H9 (cell line): ENCODE results near the gene EFCAB10. TPM values are rescaled to one million over a fixed set of nuclear protein-coding genes. Genes with fewer than 3 reads are reported as not detected.

Experiments used
- DNase-seq: peaks from one replicate; pipeline ENCODE4 v3.0.0-alpha.2; 2017
- H2AFZ ChIP-seq: one replicate; pipeline ENCODE4 v1.6.1; 2013; ENCODE audit warnings: mild to moderate bottlenecking, low read length, control low read depth, moderate library complexity
- H2AK5ac ChIP-seq: 2 replicates; pipeline ENCODE4 v1.6.1; 2013; ENCODE audit warnings: low read length, control low read depth, mixed read lengths; ENCODE audit not compliant: insufficient read length
- H2BK120ac ChIP-seq: one replicate; pipeline ENCODE4 v1.6.1; 2013; ENCODE audit warnings: low read depth, mild to moderate bottlenecking, low read length, control low read depth, inconsistent platforms; ENCODE audit not compliant: poor library complexity, severe bottlenecking
- H2BK12ac ChIP-seq: 2 replicates; pipeline ENCODE4 v1.6.1; 2013; ENCODE audit warnings: low read length, control low read depth, mixed read lengths, low read depth; ENCODE audit not compliant: insufficient read length
- H2BK15ac ChIP-seq: 2 replicates; pipeline ENCODE4 v1.6.1; 2013; ENCODE audit warnings: low read depth, low read length, control low read depth
- H2BK20ac ChIP-seq: one replicate; pipeline ENCODE4 v1.6.1; 2013; ENCODE audit warnings: low read depth, mild to moderate bottlenecking, low read length, control low read depth, inconsistent platforms; ENCODE audit not compliant: poor library complexity, severe bottlenecking
- H2BK5ac ChIP-seq: 2 replicates; pipeline ENCODE4 v1.6.1; 2013; ENCODE audit warnings: low read length, control low read depth, mixed read lengths; ENCODE audit not compliant: insufficient read length
- H3K14ac ChIP-seq: 2 replicates; pipeline ENCODE4 v1.6.1; 2013; ENCODE audit warnings: low read length, control low read depth; ENCODE audit not compliant: insufficient read depth
- H3K18ac ChIP-seq: 2 replicates; pipeline ENCODE4 v1.6.1; 2013; ENCODE audit warnings: low read depth, mild to moderate bottlenecking, mixed read lengths, low read length, control low read depth; ENCODE audit not compliant: insufficient read length
- H3K23ac ChIP-seq: 2 replicates; pipeline ENCODE4 v1.6.1; 2013; ENCODE audit warnings: low read length, control low read depth, mixed read lengths, low read depth; ENCODE audit not compliant: insufficient read length
- H3K23me2 ChIP-seq: 2 replicates; pipeline ENCODE4 v1.6.1; 2013; ENCODE audit warnings: low read depth, mild to moderate bottlenecking, mixed read lengths, low read length, control low read depth; ENCODE audit not compliant: insufficient read length, poor library complexity, severe bottlenecking
- H3K27ac ChIP-seq: 2 replicates; pipeline ENCODE4 v1.5.1; 2013; ENCODE audit warnings: low read length, control low read depth, mixed read lengths, low read depth; ENCODE audit not compliant: insufficient read length
- H3K27me3 ChIP-seq: 2 replicates; pipeline ENCODE4 v1.6.1; 2013; ENCODE audit warnings: low read length, control low read depth, inconsistent platforms; ENCODE audit not compliant: insufficient read depth
- H3K4ac ChIP-seq: 2 replicates; pipeline ENCODE4 v1.6.1; 2013; ENCODE audit warnings: low read depth, mild to moderate bottlenecking, control low read depth, inconsistent platforms, low read length, moderate library complexity
- H3K4me1 ChIP-seq: 2 replicates; pipeline ENCODE4 v1.6.1; 2013; ENCODE audit warnings: low read length, control low read depth, inconsistent platforms; ENCODE audit not compliant: insufficient read depth
- H3K4me2 ChIP-seq: 2 replicates; pipeline ENCODE4 v1.6.1; 2013; ENCODE audit warnings: low read length, control low read depth, mixed read lengths; ENCODE audit not compliant: insufficient read length, insufficient read depth
- H3K56ac ChIP-seq: 2 replicates; pipeline ENCODE4 v1.6.1; 2013; ENCODE audit warnings: low read depth, mild to moderate bottlenecking, mixed read lengths, low read length, control low read depth; ENCODE audit not compliant: insufficient read length
- H3K79me1 ChIP-seq: 2 replicates; pipeline ENCODE4 v1.6.1; 2013; ENCODE audit warnings: low read depth, mild to moderate bottlenecking, moderate library complexity, low read length, control low read depth, inconsistent platforms; ENCODE audit not compliant: insufficient read depth, poor library complexity, severe bottlenecking
- H3K79me2 ChIP-seq: 2 replicates; pipeline ENCODE4 v1.6.1; 2013; ENCODE audit warnings: low read length, control low read depth, inconsistent platforms; ENCODE audit not compliant: insufficient read depth
- H3K9ac ChIP-seq: 2 replicates; pipeline ENCODE4 v1.6.1; 2013; ENCODE audit warnings: low read length, control low read depth, mixed read lengths; ENCODE audit not compliant: insufficient read length; ENCODE audit errors: extremely low read depth
- H3K9me3 ChIP-seq: one replicate; pipeline ENCODE4 v1.6.1; 2013; ENCODE audit warnings: low read depth, low read length, inconsistent platforms; ENCODE audit not compliant: control insufficient read depth
- H3T11ph ChIP-seq: one replicate; pipeline ENCODE4 v1.6.1; 2013; ENCODE audit warnings: mild to moderate bottlenecking, low read length, control low read depth, inconsistent platforms
- H4K20me1 ChIP-seq: one replicate; pipeline ENCODE4 v1.6.1; 2013; ENCODE audit not compliant: control insufficient read depth, insufficient read length, insufficient read depth
- H4K5ac ChIP-seq: 2 replicates; pipeline ENCODE4 v1.6.1; 2013; ENCODE audit warnings: low read depth, mild to moderate bottlenecking, mixed read lengths, low read length, control low read depth; ENCODE audit not compliant: insufficient read length
- H4K8ac ChIP-seq: replicated peaks from 2 replicates; pipeline ENCODE4 v1.6.1; 2013; ENCODE audit warnings: low read length, control low read depth, mixed read lengths, low read depth; ENCODE audit not compliant: insufficient read length
- H4K91ac ChIP-seq: 2 replicates; pipeline ENCODE4 v1.6.1; 2013; ENCODE audit warnings: low read depth, mild to moderate bottlenecking, moderate library complexity, mixed read lengths, low read length, control low read depth; ENCODE audit not compliant: insufficient read length
- H3K27ac Mint-ChIP-seq, 3 experiments: 2 replicates in 2 of 3; 3 replicates in 1 of 3; pipeline ENCODE4 v1.8.0; 2020 to 2021; ENCODE audit warnings: mixed read lengths in 3 of 3, mild to moderate bottlenecking in 1 of 3, moderate library complexity in 1 of 3
- H3K27me3 Mint-ChIP-seq: 2 replicates; pipeline ENCODE4 v1.8.0; 2021; ENCODE audit warnings: low read depth, mild to moderate bottlenecking, moderate library complexity, mixed read lengths
- H3K36me3 Mint-ChIP-seq, 3 experiments: 2 replicates in 2 of 3; 3 replicates in 1 of 3; pipeline ENCODE4 v1.8.0; 2020 to 2021; ENCODE audit warnings: low read depth in 3 of 3, mixed read lengths in 3 of 3; ENCODE audit not compliant: insufficient read depth in 1 of 3
- H3K4me1 Mint-ChIP-seq, 2 experiments: 2 replicates each; pipeline ENCODE4 v1.8.0; 2020; ENCODE audit warnings: mixed read lengths in 2 of 2
- H3K4me3 Mint-ChIP-seq, 2 experiments: 2 replicates in 1 of 2; 3 replicates in 1 of 2; pipeline ENCODE4 v1.8.0; 2020 to 2021; ENCODE audit warnings: mild to moderate bottlenecking in 2 of 2, mixed read lengths in 2 of 2, moderate library complexity in 1 of 2
- H3K9me3 Mint-ChIP-seq, 2 experiments: 2 replicates in 1 of 2; 3 replicates in 1 of 2; pipeline ENCODE4 v1.8.0; 2020; ENCODE audit warnings: mild to moderate bottlenecking in 2 of 2, mixed read lengths in 2 of 2, moderate library complexity in 1 of 2
- total RNA-seq: library from RNA; stranded (reverse); gene quantifications from 2 replicates; pipeline ENCODE4 v1.2.1, GENCODE V29; 2021
- TF ChIP-seq, protein P1 (sequence below): fragments of 200-600 bp; sonication (generic); conservative IDR thresholded peaks from 3 replicates; pipeline ENCODE4 v1.8.0; 2021; ENCODE audit warnings: antibody characterized with exemption, mild to moderate bottlenecking

EFCAB10 gene
- total RNA-seq, 1 experiment from 2014 or later: 1.5 TPM

- Histone ChIP-seq H2AK5ac (no peak overlapping the region), H3K23me2 (no peaks in the 10 kb centered on the region), H3K4me1 (no peaks in the 10 kb centered on the region), H4K20me1 (no peaks in the 10 kb centered on the region), H4K8ac (no peak overlapping the region), H2BK20ac (no peak overlapping the region), H3K27ac (no peak overlapping the region), H3K4ac (no peak overlapping the region), H3K18ac (no peak overlapping the region), H2BK120ac (no peak overlapping the region), H3K4me2 (no peak overlapping the region), H3K56ac (no peak overlapping the region), H3K79me1 (no peaks in the 10 kb centered on the region), H4K5ac (no peak overlapping the region), H3K9ac (no peak overlapping the region), H2BK15ac (no peak overlapping the region), H2AFZ (no peak overlapping the region), H3T11ph (no peak overlapping the region), H2BK5ac (no peak overlapping the region), H4K91ac (no peak overlapping the region), H3K9me3 (no peaks in the 10 kb centered on the region), H3K27me3 (no peaks in the 10 kb centered on the region), H3K14ac (no peak overlapping the region), H3K23ac (no peak overlapping the region), H2BK12ac (no peak overlapping the region), H3K79me2 (0 out of 2 replicates have a peak, but pooled peaks cover 1% of the 10 kb centered on the region)
- peaks cover 2 to 4% (median 3%) of the 10 kb centered on the region in 3 experiments; a peak in 5 of 7 replicates for H3K36me3 Mint-ChIP-seq
- TF ChIP-seq, protein P1, sequence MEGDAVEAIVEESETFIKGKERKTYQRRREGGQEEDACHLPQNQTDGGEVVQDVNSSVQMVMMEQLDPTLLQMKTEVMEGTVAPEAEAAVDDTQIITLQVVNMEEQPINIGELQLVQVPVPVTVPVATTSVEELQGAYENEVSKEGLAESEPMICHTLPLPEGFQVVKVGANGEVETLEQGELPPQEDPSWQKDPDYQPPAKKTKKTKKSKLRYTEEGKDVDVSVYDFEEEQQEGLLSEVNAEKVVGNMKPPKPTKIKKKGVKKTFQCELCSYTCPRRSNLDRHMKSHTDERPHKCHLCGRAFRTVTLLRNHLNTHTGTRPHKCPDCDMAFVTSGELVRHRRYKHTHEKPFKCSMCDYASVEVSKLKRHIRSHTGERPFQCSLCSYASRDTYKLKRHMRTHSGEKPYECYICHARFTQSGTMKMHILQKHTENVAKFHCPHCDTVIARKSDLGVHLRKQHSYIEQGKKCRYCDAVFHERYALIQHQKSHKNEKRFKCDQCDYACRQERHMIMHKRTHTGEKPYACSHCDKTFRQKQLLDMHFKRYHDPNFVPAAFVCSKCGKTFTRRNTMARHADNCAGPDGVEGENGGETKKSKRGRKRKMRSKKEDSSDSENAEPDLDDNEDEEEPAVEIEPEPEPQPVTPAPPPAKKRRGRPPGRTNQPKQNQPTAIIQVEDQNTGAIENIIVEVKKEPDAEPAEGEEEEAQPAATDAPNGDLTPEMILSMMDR: no peak
- peaks cover 8 to 16% of the 10 kb centered on the region in 2 experiments for H3K4me1 Mint-ChIP-seq
- peaks cover 4% of the 10 kb centered on the region in 2 experiments; a peak in 4 of 5 replicates for H3K9me3 Mint-ChIP-seq
- H3K27me3 Mint-ChIP-seq: no peaks in the 10 kb centered on the region; the same call in 1 of the 2 replicates
- no peak for DNase-seq
- no peak overlapping the region for H3K27ac Mint-ChIP-seq
- H3K4me3 Mint-ChIP-seq: no peak overlapping the region
Measured at GRCh38 chr7:105578496-105578895, 2.8 kb downstream of the EFCAB10 start.
